SU-DHL-6 (cell line): ENCODE results near the gene PSMD14.

Experiments used
- H2AFZ ChIP-seq: fragments of 200-600 bp; sonication (generic); 2 replicates; pipeline ENCODE4 v1.6.1; 2014; ENCODE audit warnings: low read depth, mild to moderate bottlenecking, moderate library complexity, mixed read lengths, antibody characterized with exemption, low read length; ENCODE audit not compliant: severe bottlenecking
- H3F3A ChIP-seq: fragments of 200-600 bp; shearing (Covaris generic); 2 replicates; pipeline ENCODE4 v1.6.0; 2016; ENCODE audit warnings: antibody characterized with exemption, mild to moderate bottlenecking; ENCODE audit not compliant: insufficient read depth
- H3K27ac ChIP-seq: fragments of 200-600 bp; sonication (generic); 2 replicates; pipeline ENCODE4 v1.5.1; 2016; ENCODE audit warnings: low read depth, mild to moderate bottlenecking, low read length, moderate library complexity, mixed read lengths
- H3K27me3 ChIP-seq: fragments of 200-600 bp; sonication (generic), shearing (Covaris generic); 2 replicates; pipeline ENCODE4 v1.6.0; 2014; ENCODE audit warnings: mild to moderate bottlenecking, low read length
- H3K36me3 ChIP-seq: fragments of 200-600 bp; sonication (generic); 2 replicates; pipeline ENCODE4 v1.6.1; 2014; ENCODE audit warnings: mild to moderate bottlenecking, low read length, mixed read lengths
- H3K4me2 ChIP-seq: fragments of 300-600, 200-600 bp; shearing (Covaris generic), sonication (generic); 2 replicates; pipeline ENCODE4 v1.6.0; 2014; ENCODE audit warnings: low read length, low read depth, mild to moderate bottlenecking; ENCODE audit not compliant: poor library complexity, severe bottlenecking
- H3K4me3 ChIP-seq: fragments of 200-600 bp; sonication (generic); 2 replicates; pipeline ENCODE4 v1.5.1; 2014; ENCODE audit warnings: antibody characterized with exemption, low read length, mild to moderate bottlenecking, mixed read lengths; ENCODE audit not compliant: insufficient read depth, poor library complexity, severe bottlenecking
- H3K79me2 ChIP-seq: fragments of 200-600 bp; sonication (generic); 2 replicates; pipeline ENCODE4 v1.6.1; 2014; ENCODE audit warnings: mild to moderate bottlenecking, low read length, moderate library complexity; ENCODE audit not compliant: insufficient read depth
- H3K9ac ChIP-seq: fragments of 200-600 bp; sonication (generic); 2 replicates; pipeline ENCODE4 v1.7.0; 2014; ENCODE audit warnings: mild to moderate bottlenecking, low read length
- H3K9me2 ChIP-seq: fragments of 200-600 bp; sonication (generic); replicated peaks from 2 replicates; pipeline ENCODE4 v1.6.1; 2014; ENCODE audit warnings: low read length; ENCODE audit not compliant: insufficient read depth
- H3K9me3 ChIP-seq: fragments of 200-600 bp; sonication (generic); 2 replicates; pipeline ENCODE4 v1.6.1; 2014; ENCODE audit warnings: low read length, mixed read lengths; ENCODE audit not compliant: insufficient read depth
- H4K20me1 ChIP-seq: fragments of 200-600 bp; sonication (generic); 2 replicates; pipeline ENCODE4 v1.6.1; 2014; ENCODE audit warnings: low read depth, mild to moderate bottlenecking, antibody characterized with exemption, low read length, moderate library complexity, mixed read lengths
- CTCF ChIP-seq: fragments of 200-600 bp; sonication (generic); IDR thresholded peaks from one replicate; pipeline ENCODE4 v1.5.1; 2017; ENCODE audit warnings: antibody characterized with exemption, mild to moderate bottlenecking, low read length, moderate library complexity; ENCODE audit not compliant: insufficient read depth, poor library complexity, severe bottlenecking
- EZH2phosphoT487 ChIP-seq: fragments of 200-600 bp; sonication (generic), shearing (Covaris generic); conservative IDR thresholded peaks from 2 replicates; pipeline ENCODE4 v1.6.1; 2018; ENCODE audit warnings: mild to moderate bottlenecking, antibody characterized with exemption, low read length, moderate library complexity, mixed read lengths

PSMD14 gene

GRCh38 chr2:161445097-161445496 lies 136.9 kb downstream of the PSMD14 start:
- no peaks in the 10 kb centered on the region for H3F3A ChIP-seq
- H3K79me2 ChIP-seq = no peaks in the 10 kb centered on the region
- H3K27me3 ChIP-seq = no peaks in the 10 kb centered on the region
- H3K36me3 ChIP-seq = no peaks in the 10 kb centered on the region
- H3K4me2 ChIP-seq = no peak overlapping the region
- no peak overlapping the region for H3K4me3 ChIP-seq
- TF ChIP-seq CTCF (no peak), EZH2phosphoT487 (no peak)
- no peaks in the 10 kb centered on the region for H4K20me1 ChIP-seq
- no peaks in the 10 kb centered on the region for H3K9me2 ChIP-seq
- no peak overlapping the region for H3K27ac ChIP-seq
- no peak overlapping the region for H2AFZ ChIP-seq
- H3K9ac ChIP-seq = no peak overlapping the region
- H3K9me3 ChIP-seq = no peaks in the 10 kb centered on the region

GRCh38 chr2:161448431-161448830 lies 140.2 kb downstream of the PSMD14 start:
- Histone ChIP-seq H3K36me3 (no peaks in the 10 kb centered on the region), H3K9me2 (no peaks in the 10 kb centered on the region), H3K4me2 (no peak overlapping the region), H2AFZ (no peak overlapping the region), H3K27me3 (no peaks in the 10 kb centered on the region), H3K9ac (no peak overlapping the region), H4K20me1 (no peaks in the 10 kb centered on the region), H3F3A (no peaks in the 10 kb centered on the region), H3K27ac (no peak overlapping the region), H3K9me3 (no peaks in the 10 kb centered on the region), H3K4me3 (no peak overlapping the region), H3K79me2 (no peaks in the 10 kb centered on the region)
- TF ChIP-seq EZH2phosphoT487 = no peak
- TF ChIP-seq CTCF = no peak
